CD4-positive, alpha-beta T cell (primary cell): ENCODE data around the gene DUSP22. TPM values are rescaled to one million over a fixed set of nuclear protein-coding genes. Genes with fewer than 3 reads are reported as not detected.

Experiments
- ATAC-seq: fragments of 200-7000 bp; cut with Tn5 transposase; one replicate; pipeline ENCODE4 v1.10.0; 2022; ENCODE audit warnings: mild to moderate bottlenecking; ENCODE audit not compliant: poor library complexity
- CTCF ChIA-PET: fragments of 350-600 bp; sonication (Branson Sonifier 250); formaldehyde crosslinking; loops from one replicate; lab custom pipeline; 2021; ENCODE audit warnings: antibody characterized with exemption, inconsistent platforms; lab: Charles Lee
- POLR2A ChIA-PET: fragments of 350-600 bp; sonication (Branson Sonifier 250); formaldehyde crosslinking; loops from one replicate; lab custom pipeline; 2021; ENCODE audit warnings: antibody characterized with exemption, inconsistent platforms; lab: Charles Lee
- DNase-seq, 14 experiments: peaks; one replicate each; pipeline ENCODE4 v3.0.0-alpha.2; 2013 to 2020; ENCODE audit warnings: mixed read lengths in 2 of 14
- H3K27ac ChIP-seq, 2 donors: one replicate each; pipeline versions ENCODE4 v1.5.1 to v1.7.0; 2013; ENCODE audit warnings: low read length in 2 of 2, low read depth in 1 of 2, mild to moderate bottlenecking in 1 of 2
- H3K27me3 ChIP-seq, 2 experiments: 1 replicate in 1 of 2; 2 replicates in 1 of 2; pipeline versions ENCODE4 v1.6.1 to v1.7.0; 2013; ENCODE audit warnings: low read length in 2 of 2, control low read depth in 1 of 2, mild to moderate bottlenecking in 1 of 2, moderate library complexity in 1 of 2; ENCODE audit not compliant: insufficient read depth in 2 of 2, control insufficient read depth in 1 of 2
- H3K36me3 ChIP-seq: one replicate; pipeline ENCODE4 v1.6.1; 2013; ENCODE audit warnings: low read length, control low read depth; ENCODE audit not compliant: insufficient read depth
- H3K4me1 ChIP-seq: one replicate; pipeline ENCODE4 v1.6.1; 2013; ENCODE audit warnings: low read length, control low read depth; ENCODE audit not compliant: insufficient read depth
- H3K4me3 ChIP-seq: one replicate; pipeline ENCODE4 v1.5.1; 2013; ENCODE audit warnings: mild to moderate bottlenecking, low read length, moderate library complexity
- H3K9me3 ChIP-seq, 2 experiments: 1 replicate in 1 of 2; 2 replicates in 1 of 2; pipeline versions ENCODE4 v1.6.1 to v1.7.0; 2013; ENCODE audit warnings: low read length in 2 of 2, mild to moderate bottlenecking in 2 of 2, control low read depth in 1 of 2, moderate library complexity in 1 of 2; ENCODE audit not compliant: control insufficient read depth in 1 of 2, insufficient read depth in 1 of 2
- H3K27ac Mint-ChIP-seq: one replicate; pipeline ENCODE4 v1.8.0; 2020; ENCODE audit warnings: mixed read lengths
- H3K27me3 Mint-ChIP-seq: one replicate; pipeline ENCODE4 v1.8.0; 2021; ENCODE audit warnings: mixed read lengths
- H3K36me3 Mint-ChIP-seq: one replicate; pipeline ENCODE4 v1.8.0; 2021; ENCODE audit warnings: low read depth, mixed read lengths
- H3K4me1 Mint-ChIP-seq: one replicate; pipeline ENCODE4 v1.8.0; 2021; ENCODE audit warnings: low read depth, mixed read lengths
- H3K4me3 Mint-ChIP-seq: one replicate; pipeline ENCODE4 v1.8.0; 2020; ENCODE audit warnings: mild to moderate bottlenecking, mixed read lengths
- H3K9me3 Mint-ChIP-seq: one replicate; pipeline ENCODE4 v1.8.0; 2020; ENCODE audit warnings: mixed read lengths
- CTCF ChIP-seq: fragments of 200-600 bp; IDR thresholded peaks from one replicate; pipeline ENCODE4 v1.8.0; 2022; ENCODE audit warnings: antibody characterized with exemption, mild to moderate bottlenecking
- intact Hi-C, 2 experiments: fragments of 100-400 bp; cut with DNase I in 1 of 2; cut with micrococcal nuclease in 1 of 2; formaldehyde crosslinking; loops; one replicate each; pipeline versions ENCODE4 v1.15.1 to v1.9.0; 2023 to 2025; cut with DNase I, micrococcal nuclease
- total RNA-seq, 174 experiments: library from RNA in 2 of 174; stranded (reverse) in 2 of 174; gene quantifications; one replicate each; pipeline ENCODE4 v1.2.3 and lab custom pipeline; 2021 to 2026

DUSP22 gene
- total RNA-seq, 2 experiments from 2014 or later = 25.4 to 26.3 TPM

GRCh38 chr6:353642-354614 lies 61.6 kb downstream of the DUSP22 start:
- H3K27ac ChIP-seq = no peak overlapping the region
- ATAC-seq (no peak), DNase-seq (no peak)
- H3K4me3 ChIP-seq = no peak overlapping the region
- intact Hi-C loops = no loop called here
- no peak overlapping the region for H3K4me3 Mint-ChIP-seq
- no peaks in the 10 kb centered on the region for H3K4me1 ChIP-seq
- no peaks in the 10 kb centered on the region for H3K9me3 Mint-ChIP-seq
- no peaks in the 10 kb centered on the region for H3K4me1 Mint-ChIP-seq
- peaks cover 4% of the 10 kb centered on the region for H3K36me3 ChIP-seq
- no peaks in the 10 kb centered on the region for H3K27me3 Mint-ChIP-seq
- ChIA-PET POLR2A (no interaction called here), CTCF (no interaction called here)
- no peak overlapping the region for H3K27ac Mint-ChIP-seq
- no peaks in the 10 kb centered on the region for H3K27me3 ChIP-seq
- H3K9me3 ChIP-seq = peaks cover 0 to 67% of the 10 kb centered on the region in 2 experiments
- no peak for TF ChIP-seq CTCF
- H3K36me3 Mint-ChIP-seq = peaks cover 28% of the 10 kb centered on the region

- intact Hi-C loops = no loop called here
- Histone ChIP-seq H3K9me3 (peaks cover 0 to 67% of the 10 kb centered on the region in 2 experiments), H3K36me3 (no peaks in the 10 kb centered on the region), H3K4me1 (no peaks in the 10 kb centered on the region), H3K27ac (no peak overlapping the region), H3K27me3 (no peaks in the 10 kb centered on the region), H3K4me3 (no peak overlapping the region)
- no peaks in the 10 kb centered on the region for H3K4me1 Mint-ChIP-seq
- H3K27ac Mint-ChIP-seq = no peak overlapping the region
- no peak for ATAC-seq
- H3K27me3 Mint-ChIP-seq = no peaks in the 10 kb centered on the region
- H3K4me3 Mint-ChIP-seq = no peak overlapping the region
- CTCF ChIA-PET = no interaction called here
- no peak for TF ChIP-seq CTCF
- H3K9me3 Mint-ChIP-seq = no peaks in the 10 kb centered on the region
- H3K36me3 Mint-ChIP-seq = peaks cover 21% of the 10 kb centered on the region
- DNase-seq = no peak
- POLR2A ChIA-PET = interaction anchor here (1.1 kb wide), 1 partner anchor 62 kb away, joined by 3 read pairs; no protein-coding TSS in a partner anchor
Measured at GRCh38 chr6:354631-355280, 62.5 kb downstream of the DUSP22 start.

GRCh38 chr6:355373-356208 lies 63.3 kb downstream of the DUSP22 start:
- ATAC-seq = no peak

More at GRCh38 chr6:355373-356208, 63.3 kb downstream of the DUSP22 start:
- H3K4me3 ChIP-seq = no peak overlapping the region
- TF ChIP-seq CTCF = no peak
- no peaks in the 10 kb centered on the region for H3K4me1 ChIP-seq
- no peaks in the 10 kb centered on the region for H3K27me3 ChIP-seq
- H3K36me3 Mint-ChIP-seq = peaks cover 13% of the 10 kb centered on the region
- POLR2A ChIA-PET = interaction anchor here (0.7 to 1.1 kb wide), 2 partner anchors 63 to 454 kb away, joined by 3 read pairs; no protein-coding TSS in a partner anchor
- H3K27me3 Mint-ChIP-seq = no peaks in the 10 kb centered on the region
- no peak overlapping the region for H3K4me3 Mint-ChIP-seq
- DNase-seq = no peak
- CTCF ChIA-PET = no interaction called here
- H3K36me3 ChIP-seq = no peaks in the 10 kb centered on the region
- no peak overlapping the region for H3K27ac ChIP-seq
- no peaks in the 10 kb centered on the region for H3K4me1 Mint-ChIP-seq
- intact Hi-C loops = no loop called here
- H3K9me3 Mint-ChIP-seq = no peaks in the 10 kb centered on the region
- H3K9me3 ChIP-seq = peaks cover 0 to 69% of the 10 kb centered on the region in 2 experiments
- no peak overlapping the region for H3K27ac Mint-ChIP-seq
